Measurements from ENCODE around the gene PCYT2.

The PCYT2 gene

DNA sequence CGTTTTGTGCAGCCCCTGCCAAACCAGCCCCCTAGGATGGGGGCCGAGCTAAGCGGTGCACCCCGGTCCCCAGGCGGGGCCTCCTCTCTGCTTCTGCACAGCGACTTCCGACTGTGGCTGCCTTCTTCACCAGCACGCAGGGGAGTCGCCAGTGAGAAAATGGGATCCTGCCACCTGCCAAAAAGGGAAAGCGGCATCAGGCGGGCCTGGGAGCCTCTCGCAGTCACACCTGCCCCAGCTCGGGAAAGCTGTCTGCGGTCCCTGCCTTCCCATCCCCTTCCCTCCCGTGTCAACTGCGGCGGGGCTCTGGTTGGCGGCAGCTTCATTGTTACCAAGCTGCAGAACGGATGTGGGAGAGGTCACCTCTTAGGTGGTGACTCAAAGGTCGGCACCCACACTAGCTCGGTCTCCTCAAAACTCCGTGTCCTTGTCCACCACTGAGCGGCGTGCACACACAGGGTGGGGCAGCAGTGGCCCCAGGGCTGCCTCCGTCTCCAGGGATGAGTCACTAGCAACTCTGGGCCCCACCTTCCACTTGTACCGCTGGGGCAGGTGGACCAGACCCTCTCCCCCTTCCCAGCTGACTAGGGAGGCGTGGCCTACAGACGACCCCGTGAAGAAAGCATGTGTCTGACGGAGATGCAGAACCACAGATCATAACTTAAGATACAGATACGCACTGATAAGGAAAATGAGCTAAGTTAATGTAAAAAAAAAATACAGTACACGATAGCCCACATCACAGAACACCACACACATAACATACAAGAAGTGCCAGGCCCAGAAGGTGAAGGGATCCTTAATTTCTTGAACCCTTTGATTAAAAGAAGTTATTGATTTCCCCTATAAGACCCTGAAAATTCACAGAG is 1.5 kb upstream of the PCYT2 start:
- DNase-seq = no peak

GRCh38 chr17:81911969-81912368 is 770 bp upstream of the PCYT2 start:
- no peak for DNase-seq

GRCh38 chr17:81910840-81911276 is 341 bp downstream of the PCYT2 start:
- no peak for DNase-seq

DNA sequence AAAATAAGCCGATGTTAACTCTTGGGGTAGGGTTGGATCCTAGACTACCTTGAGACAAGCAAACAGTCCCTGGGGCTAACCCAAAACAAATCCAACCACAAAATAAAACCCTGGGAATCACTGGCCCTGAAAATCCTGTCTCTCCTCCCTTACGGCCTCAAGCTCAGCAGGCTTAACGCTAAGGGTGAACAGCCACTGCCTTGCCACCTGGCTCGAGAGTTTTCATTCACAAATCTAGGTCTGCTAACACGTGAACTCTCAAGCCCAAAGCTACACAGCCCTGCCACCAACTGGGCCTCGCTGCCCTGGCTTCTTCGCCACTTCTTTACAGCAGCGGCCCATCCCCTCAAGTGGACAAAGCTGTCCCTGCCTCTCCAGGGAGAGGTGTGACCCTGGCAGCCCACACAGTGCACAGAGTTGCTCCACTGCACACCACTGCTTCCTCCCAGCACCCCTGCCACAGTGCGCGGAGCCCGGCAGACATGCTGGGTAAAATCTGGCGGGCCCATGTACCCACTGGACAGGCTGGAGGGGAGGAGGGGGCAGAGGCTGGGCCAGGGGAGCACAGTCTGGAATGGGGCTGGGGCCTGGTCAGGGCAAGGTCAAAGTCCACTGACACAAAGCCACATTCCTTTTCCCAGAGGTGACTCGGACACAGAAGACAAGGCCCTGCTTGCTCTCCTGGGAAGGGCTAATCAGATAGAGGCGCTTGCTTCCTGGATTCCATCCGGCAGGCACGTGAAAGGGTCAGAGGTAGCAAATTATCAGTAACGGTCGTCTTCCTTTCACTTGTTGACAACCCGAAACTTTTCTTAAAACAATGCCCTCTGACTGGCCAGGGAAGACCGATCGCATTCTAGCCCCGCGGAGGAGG is 996 bp downstream of the PCYT2 start:
- peak in 1 of 2 experiments; percentile 18 for DNase-seq

DNA sequence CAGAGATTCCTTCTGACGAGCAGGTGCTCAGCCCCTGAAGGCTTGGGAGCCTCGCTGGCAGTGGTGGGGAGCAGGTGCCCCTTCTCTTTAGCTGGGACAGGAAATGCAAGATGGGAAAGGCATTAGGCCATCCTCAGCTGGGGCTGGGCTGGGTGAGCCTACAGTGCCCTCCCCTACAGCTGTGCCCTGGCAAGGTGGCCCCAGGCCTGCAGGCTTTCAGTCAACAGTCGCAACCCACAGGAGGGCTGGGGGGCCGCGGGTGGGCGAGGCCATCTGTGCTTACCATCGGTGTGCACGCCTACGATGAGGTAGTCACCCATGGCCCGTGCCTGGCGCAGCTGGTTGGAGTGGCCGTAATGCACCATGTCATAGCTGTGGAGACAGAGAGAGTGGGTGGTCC is 2.0 kb downstream of the PCYT2 start:
- DNase-seq = no peak

- DNase-seq = no peak
These were observed 2.4 kb downstream of the PCYT2 start for GRCh38 chr17:81908793-81909192.

DNA sequence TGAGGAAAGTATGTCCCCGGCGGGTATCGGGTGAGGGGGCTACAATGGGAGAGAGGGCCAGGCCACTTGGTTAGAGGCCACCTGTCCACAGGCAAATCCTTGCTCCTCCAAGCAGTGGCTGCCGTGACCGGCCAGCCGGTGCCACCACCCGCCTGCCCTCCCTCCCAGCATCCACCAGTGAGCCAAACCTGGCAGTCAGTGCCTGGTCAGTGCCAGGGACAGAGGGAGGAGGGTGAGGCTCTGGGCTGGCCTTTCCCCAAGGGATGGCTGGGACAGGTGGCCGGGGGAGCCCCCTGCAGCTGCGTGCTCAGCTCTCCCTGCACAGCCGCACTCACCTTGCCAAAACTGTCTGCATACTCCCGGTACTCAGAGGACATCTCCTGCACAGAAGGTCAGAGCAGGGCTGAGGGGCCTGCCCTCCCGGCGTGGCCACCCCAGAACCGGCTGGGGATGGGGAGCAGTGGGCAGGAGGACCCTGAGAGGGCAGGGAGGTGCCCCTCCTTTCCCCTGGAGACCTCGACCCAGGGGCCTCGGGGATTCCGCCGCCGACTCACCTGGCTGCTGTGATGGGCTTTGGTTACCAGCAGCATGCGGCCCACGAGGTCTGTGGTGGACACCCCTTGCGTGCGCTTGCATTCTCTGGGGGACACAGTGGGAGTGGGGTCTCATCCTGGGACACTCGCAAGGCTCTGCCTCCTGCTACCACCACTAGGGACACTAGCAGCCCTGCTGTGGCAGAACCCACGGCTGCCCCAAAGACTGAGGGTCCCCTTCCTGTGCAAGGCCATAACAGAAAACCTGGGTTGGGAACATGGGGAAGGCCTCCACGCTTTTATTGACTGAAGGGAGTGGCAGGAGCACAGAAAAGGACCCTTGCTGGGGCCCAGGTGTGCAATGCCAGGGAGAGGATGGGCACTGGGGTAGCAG is 3.7 kb downstream of the PCYT2 start:
- no peak for DNase-seq

DNA sequence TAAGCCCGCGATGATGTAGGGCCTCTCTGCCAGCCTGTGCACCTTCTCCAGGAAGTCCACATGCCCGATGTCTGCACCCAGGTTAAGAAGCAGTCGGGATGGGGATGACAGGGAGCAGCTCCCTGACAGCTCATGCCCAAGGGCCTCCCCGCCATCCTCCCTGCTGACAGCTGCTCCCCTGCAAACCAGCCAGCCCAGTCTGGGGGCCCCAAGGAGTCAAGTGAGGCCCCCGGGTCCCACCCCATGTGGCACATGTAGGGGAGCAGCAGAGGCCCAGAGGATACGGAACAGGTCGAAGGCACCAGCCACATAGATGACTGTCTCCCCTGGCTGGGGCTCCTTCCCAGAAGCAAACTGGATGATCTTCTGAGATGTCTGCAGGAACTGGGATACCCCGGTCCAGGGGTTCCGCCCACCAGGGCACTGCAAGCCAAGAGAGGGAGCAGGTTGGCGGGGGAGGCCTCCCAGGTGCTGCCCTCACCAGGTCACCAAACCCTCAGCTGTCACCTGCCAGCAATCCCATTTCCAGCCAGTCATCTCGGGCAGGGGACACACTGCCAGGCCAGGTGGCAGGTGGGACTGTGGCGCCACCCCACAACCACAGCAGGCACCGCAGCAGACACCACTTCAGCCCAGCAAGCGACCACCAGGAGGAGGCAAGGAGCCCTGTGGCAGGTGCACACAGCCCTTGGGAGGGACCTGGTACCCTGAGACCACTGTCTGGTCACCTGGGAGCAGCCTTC is 4.6 kb downstream of the PCYT2 start:
- no peak for DNase-seq

DNA sequence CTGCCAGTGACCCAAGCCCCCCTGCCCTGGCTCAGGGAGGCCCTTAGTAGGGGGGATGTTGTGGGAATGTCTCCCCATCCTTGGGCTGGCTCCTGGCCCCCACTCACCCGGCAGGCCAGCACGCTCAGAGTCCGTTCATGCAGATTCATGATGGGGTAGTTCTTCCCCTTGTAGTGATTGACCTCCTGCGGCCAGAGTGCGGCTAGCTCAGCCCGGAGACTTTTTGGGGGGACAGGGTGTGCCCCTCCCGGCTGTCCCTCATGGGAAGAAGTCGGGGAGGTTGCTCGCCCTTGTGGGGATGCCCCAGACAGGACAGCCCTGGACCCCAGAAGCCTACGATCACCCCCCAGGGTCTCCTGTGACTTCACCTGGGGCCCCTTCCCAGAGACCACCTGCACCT is 5.2 kb downstream of the PCYT2 start:
- DNase-seq = no peak

- no peak for DNase-seq
These were observed 5.7 kb downstream of the PCYT2 start for GRCh38 chr17:81905424-81905875.

GRCh38 chr17:81904600-81905423 is 6.4 kb downstream of the PCYT2 start:
- DNase-seq = no peak

DNA sequence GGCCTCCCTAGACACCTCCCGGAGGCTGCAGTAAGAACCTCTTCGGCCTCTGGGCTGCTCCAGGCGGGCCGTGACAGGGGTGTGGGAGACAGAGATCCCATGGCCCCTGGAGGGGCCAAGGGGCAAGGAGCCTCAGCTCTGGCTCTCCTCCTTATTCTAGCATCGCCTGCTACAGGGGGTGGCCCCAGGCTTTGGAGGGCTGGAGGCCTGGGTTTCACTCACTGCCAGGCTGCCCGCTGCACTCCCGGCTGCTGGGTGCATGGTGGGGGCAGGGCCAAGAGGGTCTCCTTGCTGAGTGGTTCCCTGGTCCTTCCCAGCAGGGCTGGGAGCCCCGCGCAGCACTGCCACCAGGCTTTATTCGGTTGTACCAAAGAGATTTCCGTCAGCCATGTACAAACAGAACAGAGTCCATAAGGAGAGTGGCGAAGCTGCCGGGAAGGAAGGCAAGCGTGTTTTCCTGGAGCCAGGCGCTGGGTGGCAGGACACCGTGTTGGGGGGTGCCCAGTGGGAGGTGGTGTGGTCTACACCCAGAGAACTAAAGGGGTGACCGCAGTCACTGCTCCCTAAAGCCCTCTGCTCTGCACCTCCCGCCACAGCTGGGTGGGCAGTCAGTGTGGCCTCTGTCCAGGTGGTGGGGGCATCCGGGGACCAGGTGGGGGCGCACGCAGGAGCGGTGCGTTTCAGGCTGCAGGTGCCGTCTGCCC is 7.2 kb downstream of the PCYT2 start:
- no peak for DNase-seq

- DNase-seq = no peak
These were observed 7.8 kb downstream of the PCYT2 start for GRCh38 chr17:81903415-81903831.

GRCh38 chr17:81902653-81903414 is 8.4 kb downstream of the PCYT2 start:
- DNase-seq = no peak

- DNase-seq = no peak
These were observed 9.1 kb downstream of the PCYT2 start, which contains the start of gene NPB for GRCh38 chr17:81902023-81902652. Gene NPB, plus strand, starts transcription at chr17:81902238. Its CDS starts 40 bp downstream, at chr17:81902278.

DNA sequence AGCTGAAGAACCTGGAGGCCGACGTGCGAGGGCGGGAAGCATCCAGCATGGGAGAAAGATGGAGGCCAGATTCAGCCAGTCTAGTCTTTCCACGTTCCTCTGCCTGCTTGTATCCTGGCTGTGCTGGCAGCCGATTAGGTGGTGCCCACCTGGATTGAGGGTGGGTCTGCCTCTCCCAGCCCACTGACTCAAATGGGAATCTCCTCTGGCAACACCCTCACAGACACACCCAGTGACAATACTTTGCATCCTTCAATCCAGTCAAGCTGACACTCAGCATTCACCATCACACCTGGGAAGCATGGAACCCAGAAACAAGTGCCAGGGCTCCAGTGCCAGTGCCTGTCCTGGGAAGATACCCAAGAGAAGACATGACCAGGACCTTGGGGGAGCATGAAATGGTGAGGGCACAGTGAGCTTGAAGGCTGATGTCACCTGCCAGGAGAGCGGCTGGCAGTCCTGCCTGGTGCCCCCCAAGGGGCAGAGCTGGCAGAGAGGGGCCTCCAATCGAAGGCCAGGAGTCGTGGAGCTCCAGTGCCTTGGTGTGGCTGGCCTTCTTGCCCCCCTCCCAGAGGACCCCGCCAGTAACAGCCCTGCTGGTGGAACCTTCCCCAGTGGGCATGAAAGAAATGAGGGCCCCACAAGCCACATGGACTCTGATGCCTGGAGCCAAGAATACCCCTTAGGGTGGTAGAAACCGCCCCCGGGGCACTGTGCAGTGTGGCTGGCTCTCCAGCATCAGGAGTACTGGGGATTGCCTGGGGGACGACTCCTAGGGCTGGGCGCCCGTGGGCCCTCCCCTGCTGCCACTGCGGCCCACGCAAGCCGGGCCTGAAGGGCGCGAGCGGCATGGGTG is 9.8 kb downstream of the PCYT2 start:
- no peak for DNase-seq

GRCh38 chr17:81900181-81900820 is 10.9 kb downstream of the PCYT2 start:
- no peak for DNase-seq

Data from AML-193 (cell line).